ENCODE results near the gene TCF4. TPM values are rescaled to one million over a fixed set of nuclear protein-coding genes. Genes with fewer than 3 reads are reported as not detected.

TCF4 gene
- total and polyA plus RNA-seq, 7 donors: 8.6 to 68.9 (median 36.8) TPM

DNA sequence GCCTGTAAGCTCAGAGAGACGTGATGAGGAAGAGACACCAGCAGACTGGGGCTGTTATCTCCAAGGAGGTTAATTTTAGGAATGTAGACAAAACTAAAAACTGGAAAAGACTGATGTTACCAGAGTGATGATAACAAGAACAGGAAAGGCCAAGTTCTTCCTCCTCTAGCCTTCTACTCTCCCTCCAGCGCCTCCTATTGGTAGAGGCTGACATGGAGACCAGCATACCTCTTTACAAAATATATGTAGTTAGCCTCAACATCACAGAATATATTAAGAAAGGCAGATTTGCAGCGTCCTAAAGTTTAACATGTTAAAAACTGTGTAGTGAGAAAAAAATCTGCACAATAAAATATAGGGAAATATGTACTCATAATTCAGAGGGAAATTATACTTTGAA lies 66.0 kb downstream of the TCF4 start:
- TF ChIP-seq, protein P1, sequence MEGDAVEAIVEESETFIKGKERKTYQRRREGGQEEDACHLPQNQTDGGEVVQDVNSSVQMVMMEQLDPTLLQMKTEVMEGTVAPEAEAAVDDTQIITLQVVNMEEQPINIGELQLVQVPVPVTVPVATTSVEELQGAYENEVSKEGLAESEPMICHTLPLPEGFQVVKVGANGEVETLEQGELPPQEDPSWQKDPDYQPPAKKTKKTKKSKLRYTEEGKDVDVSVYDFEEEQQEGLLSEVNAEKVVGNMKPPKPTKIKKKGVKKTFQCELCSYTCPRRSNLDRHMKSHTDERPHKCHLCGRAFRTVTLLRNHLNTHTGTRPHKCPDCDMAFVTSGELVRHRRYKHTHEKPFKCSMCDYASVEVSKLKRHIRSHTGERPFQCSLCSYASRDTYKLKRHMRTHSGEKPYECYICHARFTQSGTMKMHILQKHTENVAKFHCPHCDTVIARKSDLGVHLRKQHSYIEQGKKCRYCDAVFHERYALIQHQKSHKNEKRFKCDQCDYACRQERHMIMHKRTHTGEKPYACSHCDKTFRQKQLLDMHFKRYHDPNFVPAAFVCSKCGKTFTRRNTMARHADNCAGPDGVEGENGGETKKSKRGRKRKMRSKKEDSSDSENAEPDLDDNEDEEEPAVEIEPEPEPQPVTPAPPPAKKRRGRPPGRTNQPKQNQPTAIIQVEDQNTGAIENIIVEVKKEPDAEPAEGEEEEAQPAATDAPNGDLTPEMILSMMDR (IDR thresholded peaks at IDR 0.05): peak; percentile 10
- WGBS, 3 donors: 71 to 81% (median 73%) methylated on average over 3 of the region's 3 CpGs
- ATAC-seq (no peak), DNase-seq (no peak)
- H3K4me1 ChIP-seq: peaks cover 6% of the 10 kb centered on the region
- H3K9me3 ChIP-seq: no peaks in the 10 kb centered on the region
- no peaks in the 10 kb centered on the region for H3K27me3 ChIP-seq (ENCODE audit: insufficient read depth in 3 of 3, low read length in 2 of 3)
- intact Hi-C loops (cut with DNase I): loop anchor here in 1 of 2 donors (10.0 kb wide), 1 partner anchor 53 kb away; no protein-coding TSS in a partner anchor
- H3K27ac ChIP-seq: no peak overlapping the region
- H3K36me3 ChIP-seq (ENCODE audit: insufficient read depth in 1 of 2, low read depth in 1 of 2): no peaks in the 10 kb centered on the region
- no peak overlapping the region for H3K4me3 ChIP-seq

GRCh38 chr18:55517055-55517454 lies 70.9 kb downstream of the TCF4 start:
- no peaks in the 10 kb centered on the region for H3K27me3 ChIP-seq (ENCODE audit: insufficient read depth in 3 of 3, low read length in 2 of 3)
- intact Hi-C loops (cut with DNase I): loop anchor here in 1 of 2 donors (10.0 kb wide), 1 partner anchor 282 kb away; no protein-coding TSS in a partner anchor
- no peaks in the 10 kb centered on the region for H3K36me3 ChIP-seq (ENCODE audit: insufficient read depth in 1 of 2, low read depth in 1 of 2)
- H3K9me3 ChIP-seq: no peaks in the 10 kb centered on the region
- H3K27ac ChIP-seq: no peak overlapping the region
- H3K4me1 ChIP-seq: no peaks in the 10 kb centered on the region
- DNase-seq: no peak
- no peak overlapping the region for H3K4me3 ChIP-seq
- ATAC-seq: no peak
- 96 to 99% (median 98%) methylated on average over 4 of the region's 4 CpGs for WGBS, 3 donors
- TF ChIP-seq, protein P1 (IDR thresholded peaks at IDR 0.05): no peak

DNA sequence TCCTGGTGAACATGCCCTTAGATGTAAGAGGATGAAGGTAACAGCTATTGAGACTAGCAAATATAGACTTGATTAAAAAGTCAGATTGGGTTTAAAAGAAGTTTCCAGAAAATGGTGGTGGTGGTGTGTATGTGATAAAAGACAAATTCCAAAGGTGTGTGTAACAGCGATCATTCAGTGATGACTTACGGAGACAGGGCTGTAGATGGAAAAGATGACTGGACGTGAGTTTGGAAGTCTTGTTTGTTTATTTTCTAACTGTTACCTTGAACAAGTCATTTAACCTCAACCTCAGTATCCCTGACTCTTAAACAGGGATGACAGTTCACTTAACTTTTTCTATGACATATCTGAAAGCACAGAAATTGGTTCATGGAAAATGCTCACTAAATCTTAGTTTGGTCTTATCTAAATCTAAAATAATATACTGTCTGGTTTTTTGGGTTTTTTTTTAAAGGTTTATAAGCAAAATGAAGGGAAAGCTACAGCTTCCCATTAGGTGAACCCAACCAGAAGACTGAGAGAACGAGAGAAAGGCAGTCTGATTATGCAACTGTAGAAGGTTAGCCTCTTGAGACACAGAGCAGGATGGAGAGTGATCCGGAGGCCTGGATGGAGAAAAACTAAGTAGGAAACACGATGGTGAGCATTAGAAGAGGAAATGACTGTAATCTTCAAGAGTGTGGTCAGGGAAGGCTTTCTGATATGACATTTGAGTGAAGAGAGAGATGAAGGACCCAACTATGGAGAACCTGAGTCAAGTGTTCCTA lies 71.9 kb downstream of the TCF4 start:
- ATAC-seq (no peak), DNase-seq (no peak)
- TF ChIP-seq, protein P1 (IDR thresholded peaks at IDR 0.05): no peak
- Histone ChIP-seq H3K27ac (no peak overlapping the region), H3K36me3 (ENCODE audit: insufficient read depth in 1 of 2, low read depth in 1 of 2) (no peaks in the 10 kb centered on the region), H3K4me3 (no peak overlapping the region), H3K9me3 (no peaks in the 10 kb centered on the region), H3K27me3 (ENCODE audit: insufficient read depth in 3 of 3, low read length in 2 of 3) (no peaks in the 10 kb centered on the region), H3K4me1 (peaks cover 7% of the 10 kb centered on the region)
- WGBS, 3 donors: 66 to 73% (median 73%) methylated on average over 6 of the region's 6 CpGs
- intact Hi-C loops (cut with DNase I): loop anchor here in 1 of 2 donors (10.0 kb wide), 1 partner anchor 281 kb away; no protein-coding TSS in a partner anchor

GRCh38 chr18:55515214-55515613 lies 72.8 kb downstream of the TCF4 start:
- no peak overlapping the region for H3K4me3 ChIP-seq
- peaks cover 13% of the 10 kb centered on the region for H3K4me1 ChIP-seq
- peak; percentile 23 to 53 (median 36) for ATAC-seq
- H3K27ac ChIP-seq: no peak overlapping the region
- WGBS, 3 donors: 27 to 40% (median 30%) methylated on average over 3 of the region's 3 CpGs
- intact Hi-C loops (cut with DNase I): loop anchor here in 1 of 2 donors (10.0 kb wide), 1 partner anchor 280 kb away; no protein-coding TSS in a partner anchor
- TF ChIP-seq, protein P1 (IDR thresholded peaks at IDR 0.05): no peak
- no peaks in the 10 kb centered on the region for H3K9me3 ChIP-seq
- DNase-seq: peak in 1 of 2 donors; percentile 10
- no peaks in the 10 kb centered on the region for H3K36me3 ChIP-seq (ENCODE audit: insufficient read depth in 1 of 2, low read depth in 1 of 2)
- no peaks in the 10 kb centered on the region for H3K27me3 ChIP-seq (ENCODE audit: insufficient read depth in 3 of 3, low read length in 2 of 3)

All from psoas muscle (tissue), 8 donors.